ENCODE data around the gene CD6. TPM values are rescaled to one million over a fixed set of nuclear protein-coding genes. Genes with fewer than 3 reads are reported as not detected.

Gene CD6
- total RNA-seq, 1 donor from 2014 or later, result not detected

DNA sequence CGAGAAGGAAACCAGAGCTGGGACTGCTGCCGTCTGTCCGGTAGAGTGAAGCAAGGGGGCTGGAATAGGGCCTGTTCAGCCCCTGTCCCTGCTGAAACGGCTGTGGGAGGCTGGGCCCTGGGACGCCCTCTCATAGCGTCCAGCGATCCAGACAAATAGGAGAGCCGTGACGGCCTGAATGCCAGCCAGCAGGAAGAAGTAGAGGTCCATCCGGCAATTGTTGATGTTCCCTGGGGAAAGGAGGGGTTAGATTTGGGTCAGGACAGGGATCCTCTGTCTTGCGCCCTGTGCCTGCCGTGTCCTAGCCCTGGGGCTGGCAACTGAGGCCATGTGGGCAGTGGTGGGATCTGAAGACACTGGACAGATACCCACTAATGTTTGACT, 34.3 kb upstream of the CD6 start:
- peaks cover 10% of the 10 kb centered on the region for H3K36me3 ChIP-seq (ENCODE audit: control insufficient read depth, insufficient read depth, low read length)
- no peak for DNase-seq (ENCODE audit: low read depth)
- H3K4me3 ChIP-seq (ENCODE audit: low read depth, low read length), result no peak overlapping the region
- FAIRE-seq, result no peak
- no peak for TF ChIP-seq CTCF (IDR thresholded peaks at IDR 0.05; ENCODE audit: insufficient read depth, low read length, severe bottlenecking)
- no peaks in the 10 kb centered on the region for H3K27me3 ChIP-seq (ENCODE audit: control insufficient read depth, insufficient read depth, low read length)

DNA sequence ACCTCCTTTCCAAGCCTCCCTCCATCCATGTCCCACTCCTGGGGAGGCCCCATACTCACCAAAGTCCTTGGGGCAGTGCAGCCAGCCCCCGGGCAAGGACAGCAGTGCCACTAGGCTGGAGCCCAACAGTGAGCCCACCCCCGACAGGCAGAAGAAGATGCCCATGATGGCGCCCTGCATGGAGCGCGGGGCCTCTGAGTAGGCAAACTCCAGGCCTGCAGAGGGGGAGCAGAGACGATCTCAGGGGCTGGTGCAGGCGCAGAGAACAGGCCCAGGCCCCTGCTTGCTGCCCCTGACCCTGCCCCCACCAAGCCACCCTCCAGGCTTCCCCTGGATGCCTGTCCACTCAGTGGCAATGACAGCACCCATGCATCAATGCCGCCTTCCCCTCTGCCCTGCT, 33.7 kb upstream of the CD6 start:
- H3K27me3 ChIP-seq (ENCODE audit: control insufficient read depth, insufficient read depth, low read length), result no peaks in the 10 kb centered on the region
- H3K36me3 ChIP-seq (ENCODE audit: control insufficient read depth, insufficient read depth, low read length), result peaks cover 5% of the 10 kb centered on the region
- no peak for FAIRE-seq
- no peak for TF ChIP-seq CTCF (IDR thresholded peaks at IDR 0.05; ENCODE audit: insufficient read depth, low read length, severe bottlenecking)
- H3K4me3 ChIP-seq (ENCODE audit: low read depth, low read length), result no peak overlapping the region
- DNase-seq (ENCODE audit: low read depth), result no peak

DNA sequence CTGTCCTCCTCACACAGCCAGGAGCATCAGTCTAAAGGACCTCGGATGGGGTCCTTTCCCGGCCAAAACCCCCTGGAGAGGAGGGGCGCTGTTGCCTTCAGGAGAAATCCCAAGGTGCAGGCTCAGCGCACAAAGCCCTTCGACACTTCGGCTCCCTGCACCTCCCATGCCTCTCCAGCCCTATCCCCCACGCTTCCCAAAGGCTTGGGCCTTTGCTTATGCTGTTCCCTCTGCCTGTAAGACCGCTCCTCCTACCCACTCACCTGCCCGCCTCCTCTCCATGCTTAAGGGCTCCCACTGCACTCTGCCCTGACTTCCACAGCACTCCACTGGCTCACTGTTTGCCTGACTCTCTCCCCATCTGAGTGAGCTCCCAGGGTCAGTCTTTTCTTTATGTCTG, 33.0 kb upstream of the CD6 start:
- Histone ChIP-seq H3K4me3 (ENCODE audit: low read depth, low read length) (no peak overlapping the region), H3K27me3 (ENCODE audit: control insufficient read depth, insufficient read depth, low read length) (no peaks in the 10 kb centered on the region), H3K36me3 (ENCODE audit: control insufficient read depth, insufficient read depth, low read length) (peaks cover 4% of the 10 kb centered on the region)
- DNase-seq (ENCODE audit: low read depth), result no peak
- no peak for FAIRE-seq
- TF ChIP-seq CTCF (IDR thresholded peaks at IDR 0.05; ENCODE audit: insufficient read depth, low read length, severe bottlenecking), result no peak

DNA sequence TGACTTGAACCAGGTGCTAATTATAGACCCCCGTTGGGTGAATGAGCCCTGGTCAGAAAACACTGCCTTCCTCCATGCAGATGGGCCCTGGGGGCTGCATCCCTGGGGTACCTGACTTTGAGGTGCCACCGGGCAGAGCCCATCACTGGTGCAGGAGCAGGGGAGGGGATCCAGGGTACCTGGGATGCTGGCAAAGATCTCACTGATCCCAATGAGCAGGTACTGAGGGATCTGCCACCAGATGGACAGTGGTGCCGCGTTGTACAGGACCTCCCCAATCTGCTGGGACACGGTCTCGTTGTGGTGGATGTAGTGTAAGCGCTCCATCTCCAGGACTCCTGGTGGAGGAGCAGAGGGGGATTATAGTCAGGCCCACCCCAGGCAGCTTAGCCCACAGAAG, 32.2 kb upstream of the CD6 start:
- no peak for DNase-seq (ENCODE audit: low read depth)
- Histone ChIP-seq H3K36me3 (ENCODE audit: control insufficient read depth, insufficient read depth, low read length) (peaks cover 2% of the 10 kb centered on the region), H3K27me3 (ENCODE audit: control insufficient read depth, insufficient read depth, low read length) (no peaks in the 10 kb centered on the region), H3K4me3 (ENCODE audit: low read depth, low read length) (no peak overlapping the region)
- FAIRE-seq, result peak; percentile 43
- no peak for TF ChIP-seq CTCF (IDR thresholded peaks at IDR 0.05; ENCODE audit: insufficient read depth, low read length, severe bottlenecking)

GRCh38 chr11:60939855-60940254, 31.6 kb upstream of the CD6 start:
- DNase-seq (ENCODE audit: low read depth), result peak; percentile 22
- no peak for FAIRE-seq
- no peaks in the 10 kb centered on the region for H3K27me3 ChIP-seq (ENCODE audit: control insufficient read depth, insufficient read depth, low read length)
- H3K4me3 ChIP-seq (ENCODE audit: low read depth, low read length), result no peak overlapping the region
- H3K36me3 ChIP-seq (ENCODE audit: control insufficient read depth, insufficient read depth, low read length), result peaks cover 2% of the 10 kb centered on the region
- TF ChIP-seq CTCF (IDR thresholded peaks at IDR 0.05; ENCODE audit: insufficient read depth, low read length, severe bottlenecking), result no peak

DNA sequence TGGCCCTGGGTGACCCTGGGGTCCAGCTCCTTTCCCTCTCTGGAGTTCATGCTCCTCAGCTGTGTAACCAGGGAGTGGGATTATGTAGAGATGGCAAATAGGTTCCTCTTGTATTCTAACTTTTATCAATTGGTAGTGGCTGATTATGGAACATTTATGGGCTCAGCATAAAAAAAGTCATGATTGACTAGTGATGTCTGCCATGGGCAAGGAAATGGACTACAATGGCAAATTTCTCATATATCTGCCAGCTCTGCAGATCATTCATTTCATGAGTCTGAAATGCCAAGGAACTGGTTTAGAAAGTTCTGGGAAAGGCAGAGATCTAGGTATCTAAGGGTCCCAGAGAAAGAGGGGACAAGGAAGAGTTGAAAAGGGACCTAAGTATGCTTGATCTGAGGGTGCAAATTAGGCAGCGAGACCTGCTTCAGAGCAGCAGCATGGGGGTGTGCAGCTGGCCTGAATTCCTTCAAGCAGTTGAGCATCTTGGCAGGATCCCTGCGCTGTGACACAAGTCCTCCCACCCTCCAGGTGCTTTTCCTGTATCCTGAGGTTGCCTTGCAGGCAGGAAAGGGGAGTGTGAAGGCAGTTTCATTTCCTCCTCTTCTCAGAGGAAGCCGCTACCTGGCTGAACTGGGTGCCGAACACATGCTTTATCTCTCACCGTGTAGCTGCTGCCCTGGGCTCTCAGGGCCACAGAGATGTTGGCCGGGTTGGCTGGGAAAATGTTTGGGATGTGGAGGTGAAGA, 29.9 kb upstream of the CD6 start:
- DNase-seq (ENCODE audit: low read depth) (no peak), FAIRE-seq (no peak)
- Histone ChIP-seq H3K36me3 (ENCODE audit: control insufficient read depth, insufficient read depth, low read length) (no peaks in the 10 kb centered on the region), H3K4me3 (ENCODE audit: low read depth, low read length) (no peak overlapping the region), H3K27me3 (ENCODE audit: control insufficient read depth, insufficient read depth, low read length) (no peaks in the 10 kb centered on the region)
- TF ChIP-seq CTCF (IDR thresholded peaks at IDR 0.05; ENCODE audit: insufficient read depth, low read length, severe bottlenecking), result no peak
